ENCODE measurements around the gene GOLGA6L7. TPM values are rescaled to one million over a fixed set of nuclear protein-coding genes. Genes with fewer than 3 reads are reported as not detected.

The GOLGA6L7 gene, protein sequence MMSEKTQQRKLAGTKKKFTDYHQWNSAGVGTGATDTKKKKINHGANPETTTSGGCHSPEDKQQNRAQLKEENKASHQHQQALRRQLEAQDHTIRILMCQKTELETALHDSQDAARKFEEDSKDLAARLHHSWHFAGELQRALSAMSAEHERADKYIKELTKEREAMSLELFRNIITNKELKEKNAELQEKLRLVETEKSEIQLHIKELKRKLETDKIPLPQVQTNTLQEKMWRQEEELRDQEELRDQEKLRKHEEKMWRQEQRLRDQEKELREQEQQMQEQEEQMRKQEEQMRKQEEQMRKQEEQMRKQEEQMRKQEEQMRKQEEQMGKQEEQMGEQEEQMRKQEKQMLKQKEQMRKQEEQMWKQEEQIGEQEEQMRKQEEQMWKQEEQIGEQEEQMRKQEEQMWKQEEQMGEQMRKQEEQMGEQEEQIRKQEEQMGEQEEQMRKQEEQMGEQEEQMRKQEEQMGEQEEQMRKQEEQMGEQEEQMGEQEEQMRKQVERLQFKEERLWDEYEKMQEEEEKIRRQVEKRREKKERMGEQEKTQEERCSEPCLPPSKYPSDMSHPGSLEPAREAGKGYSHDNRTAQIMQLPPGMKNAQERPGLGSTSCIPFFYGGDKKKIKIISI
- total RNA-seq = not detected in 2 replicates

DNA sequence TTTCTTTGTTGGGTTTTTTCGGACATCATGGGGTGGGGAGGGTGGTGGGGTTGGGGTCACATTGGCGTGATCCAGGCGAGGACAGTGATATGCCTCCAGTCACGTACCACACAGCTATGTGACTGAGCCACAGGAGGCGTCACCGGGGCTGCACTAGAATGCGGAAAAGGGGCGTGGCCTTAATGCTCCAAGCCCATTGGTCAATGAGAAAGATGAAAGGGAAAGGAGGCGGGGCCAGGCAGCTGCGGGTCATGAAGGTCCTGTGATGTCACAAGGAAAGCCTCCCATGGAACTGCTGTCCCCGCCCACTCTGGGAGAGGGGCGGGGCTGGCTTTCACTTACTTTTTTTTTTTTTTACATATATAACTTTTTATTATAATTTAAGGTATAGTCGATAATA lies at the start of gene GOLGA6L7:
Gene GOLGA6L7, minus strand, starts transcription at position 124 of the 400 bp plus-strand sequence. Its CDS starts 95 bp downstream, at position 29.

DNA sequence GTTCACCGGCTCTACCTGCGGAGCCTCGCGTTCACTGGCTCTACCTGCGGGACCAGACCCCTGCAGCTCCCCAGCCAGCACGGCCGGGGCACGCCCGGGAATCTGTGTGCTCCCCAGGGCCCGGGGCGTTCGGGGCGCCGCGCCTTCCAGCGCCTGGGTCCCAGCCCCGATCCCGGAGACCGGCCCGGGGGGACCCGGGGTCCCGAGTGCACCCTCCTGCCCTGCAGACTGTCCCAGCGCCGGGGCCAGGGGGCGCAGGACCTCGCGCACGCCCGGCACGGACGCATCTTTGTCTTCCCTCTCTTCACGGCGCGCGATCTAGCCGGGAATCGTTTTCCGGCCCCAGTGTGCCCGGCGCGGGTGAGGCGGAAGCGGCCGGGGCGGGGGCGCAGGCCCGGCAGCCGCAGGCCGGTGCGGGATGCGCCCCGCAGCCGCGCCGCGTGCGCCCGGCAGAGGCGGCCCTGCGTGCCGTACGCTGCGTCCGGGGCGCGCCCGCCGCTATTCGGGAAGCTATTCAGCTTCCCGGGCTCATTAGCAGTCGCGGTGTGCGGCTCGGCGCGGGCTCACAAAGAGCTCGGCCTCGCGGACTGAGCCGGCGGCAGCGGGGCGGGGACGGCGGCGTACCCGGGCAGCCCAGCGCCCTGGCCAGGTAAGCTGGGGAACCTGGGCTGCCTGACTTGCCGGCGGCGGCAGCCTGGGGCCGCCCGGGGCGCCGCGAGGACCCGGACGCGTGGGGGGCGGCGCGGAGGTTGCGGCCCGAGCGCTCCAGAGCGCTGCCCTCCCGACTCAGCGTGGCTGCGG lies 37.4 kb upstream of the GOLGA6L7 start, which contains the start of gene APBA2:
Gene APBA2, plus strand, starts transcription at position 345 of the 801 bp plus-strand sequence. CDS start 167,911 bp downstream, outside the sequence.

Other genes with a start within 250 kb of the GOLGA6L7 start
- gene GOLGA8M, start 136.2 kb downstream of the GOLGA6L7 start, total RNA-seq = 0.73 TPM in 1 of 2 replicates, not detected in the other
- 2.3 and 2.9 TPM in 2 replicates for gene APBA2, start 37.3 kb upstream of the GOLGA6L7 start, total RNA-seq